22Rv1 (cell line): ENCODE measurements around the gene TECPR1.

Experiments
- CTCF ChIP-seq: fragments of 450-650 bp; IDR thresholded peaks from 2 replicates; pipeline ENCODE4 v1.5.1; 2017; ENCODE audit warnings: mild to moderate bottlenecking
- ZFX ChIP-seq: fragments of 450-650 bp; IDR thresholded peaks from 2 replicates; pipeline ENCODE4 v1.6.1; 2017; ENCODE audit warnings: antibody characterized with exemption, borderline replicate concordance

GRCh38 chr7:98294326-98294725, 42.3 kb upstream of the TECPR1 start:
- TF ChIP-seq CTCF (no peak), ZFX (no peak)
